Smooth muscle cell (in vitro differentiated cells): ENCODE data around the gene ERICH6B. TPM values are rescaled to one million over a fixed set of nuclear protein-coding genes. Genes with fewer than 3 reads are reported as not detected.
"Not testable (repeated sequence)": the region's sequence is repeated elsewhere in the genome, so short reads cannot be mapped to it uniquely, and the experiment has no call there.

Experiments
- DNase-seq: peaks from one replicate; lab custom pipeline; 2025; ENCODE audit not compliant: unreplicated experiment; lab: John Stamatoyannopoulos, UW
- H2AFZ ChIP-seq: fragments of 200-600 bp; sonication (generic); 2 replicates; pipeline ENCODE4 v1.6.0; 2016; ENCODE audit warnings: antibody characterized with exemption, low read depth, mild to moderate bottlenecking
- H3F3A ChIP-seq: fragments of 200-600 bp; sonication (generic); 2 replicates; pipeline ENCODE4 v1.6.0; 2017; ENCODE audit warnings: antibody characterized with exemption, low read depth
- H3K27ac ChIP-seq: fragments of 200-600 bp; sonication (generic); 2 replicates; pipeline ENCODE4 v1.5.1; 2016; ENCODE audit warnings: low read depth, mild to moderate bottlenecking
- H3K27me3 ChIP-seq: fragments of 200-600 bp; sonication (generic); 2 replicates; pipeline ENCODE4 v1.6.1; 2016; ENCODE audit warnings: low read depth, mild to moderate bottlenecking
- H3K36me3 ChIP-seq: fragments of 200-600 bp; sonication (generic); 2 replicates; pipeline ENCODE4 v1.5.1; 2016; ENCODE audit warnings: low read depth
- H3K4me1 ChIP-seq: fragments of 200-600 bp; sonication (generic); 2 replicates; pipeline ENCODE4 v1.5.1; 2016; ENCODE audit warnings: low read depth
- H3K4me2 ChIP-seq: fragments of 200-600 bp; sonication (generic); 2 replicates; pipeline ENCODE4 v1.6.0; 2016; ENCODE audit warnings: mild to moderate bottlenecking
- H3K4me3 ChIP-seq: fragments of 200-600 bp; sonication (generic); 2 replicates; pipeline ENCODE4 v1.5.1; 2016; ENCODE audit warnings: mild to moderate bottlenecking
- H3K79me2 ChIP-seq: fragments of 200-600 bp; sonication (generic); 2 replicates; pipeline ENCODE4 v1.6.0; 2016; ENCODE audit warnings: low read depth, mild to moderate bottlenecking
- H3K9ac ChIP-seq: fragments of 200-600 bp; sonication (generic); 2 replicates; pipeline ENCODE4 v1.6.0; 2016; ENCODE audit warnings: low read depth
- H3K9me3 ChIP-seq: fragments of 200-600 bp; sonication (generic); replicated peaks from 2 replicates; pipeline ENCODE4 v1.5.1; 2016; ENCODE audit warnings: low read depth
- H4K20me1 ChIP-seq: fragments of 200-600 bp; sonication (generic); 2 replicates; pipeline ENCODE4 v1.6.0; 2016; ENCODE audit warnings: low read depth
- CTCF ChIP-seq: fragments of 200-600 bp; sonication (generic); IDR thresholded peaks from 2 replicates; pipeline ENCODE4 v1.5.1; 2017; ENCODE audit warnings: borderline replicate concordance, mild to moderate bottlenecking, antibody characterized with exemption; ENCODE audit not compliant: insufficient read depth, poor library complexity, severe bottlenecking
- WGBS: methylation state at CpG from one replicate; pipeline ENCODE4 v1.1.7; 2016; ENCODE audit warnings: low lambda C conversion rate; 5-methylcytosine and 5-hydroxymethylcytosine counted together
- polyA plus RNA-seq: library from polyadenylated mRNA; unstranded; fragments of >200 nt; fragmentation: Nextera tagmentation; extraction: Ambion mirVana; gene quantifications from 2 replicates; pipeline ENCODE4 v1.2.1, GENCODE V29; 2016
- total RNA-seq: library from RNA; depleted of rRNA; stranded (reverse); fragments of >200 nt; gene quantifications from 2 replicates; pipeline ENCODE4 v1.2.3, GENCODE V29; 2014

ERICH6B gene
- total RNA-seq = not detected in 2 replicates
- 0.33 and 1.1 TPM in 2 replicates for polyA plus RNA-seq

GRCh38 chr13:45615501-45616101, at the start of gene ERICH6B:
ERICH6B (minus strand) TSS chr13:45615739; CDS start chr13:45597005, 18,734 bp downstream.
- no peak within 1 kb of the TSS for H3K9ac ChIP-seq
- peak within 1 kb of the TSS; percentile 83 for H3K4me2 ChIP-seq
- H3F3A ChIP-seq = no peaks in the 10 kb centered on the region
- TF ChIP-seq CTCF = no peak
- peaks cover 83% of the 10 kb centered on the region for H3K27me3 ChIP-seq
- H4K20me1 ChIP-seq = no peaks in the 10 kb centered on the region
- no peak within 1 kb of the TSS for H3K27ac ChIP-seq
- 11% methylated on average over 26 of the region's 27 CpGs for WGBS
- H3K79me2 ChIP-seq = no peaks in the 10 kb centered on the region
- no peaks in the 10 kb centered on the region for H3K36me3 ChIP-seq
- peak within 1 kb of the TSS; percentile 31 for H3K4me3 ChIP-seq
- DNase-seq = peak; percentile 4
- H3K9me3 ChIP-seq = no peaks in the 10 kb centered on the region
- peaks cover 6% of the 10 kb centered on the region for H3K4me1 ChIP-seq
- H2AFZ ChIP-seq = peak within 1 kb of the TSS; percentile 49

- not testable (repeated sequence) for H3K27ac ChIP-seq, H2AFZ ChIP-seq, H3K36me3 ChIP-seq, H3K4me1 ChIP-seq, H3F3A ChIP-seq, H3K79me2 ChIP-seq, H3K4me3 ChIP-seq, H3K9ac ChIP-seq, H3K9me3 ChIP-seq, DNase-seq, H3K27me3 ChIP-seq, H3K4me2 ChIP-seq, H4K20me1 ChIP-seq
- 100% methylated on average over 1 of the region's 1 CpG for WGBS
Measured at GRCh38 chr13:45662903-45663302, 47.4 kb upstream of the ERICH6B start.

- H3K4me1 ChIP-seq = no peaks in the 10 kb centered on the region
- no peak for TF ChIP-seq CTCF
- H2AFZ ChIP-seq = no peak overlapping the region
- H3K27ac ChIP-seq = no peak overlapping the region
- 94% methylated on average over 1 of the region's 1 CpG for WGBS
- no peaks in the 10 kb centered on the region for H3K36me3 ChIP-seq
- H3K27me3 ChIP-seq = no peaks in the 10 kb centered on the region
- no peak for DNase-seq
- no peak overlapping the region for H3K9ac ChIP-seq
- no peak overlapping the region for H3K4me2 ChIP-seq
- H3F3A ChIP-seq = no peaks in the 10 kb centered on the region
- no peak overlapping the region for H3K4me3 ChIP-seq
- H3K79me2 ChIP-seq = no peaks in the 10 kb centered on the region
- H3K9me3 ChIP-seq = no peaks in the 10 kb centered on the region
- H4K20me1 ChIP-seq = no peaks in the 10 kb centered on the region
Measured at GRCh38 chr13:45662162-45662561, 46.6 kb upstream of the ERICH6B start.

- 71% methylated on average over 1 of the region's 1 CpG for WGBS
- not testable (repeated sequence) for H3K9me3 ChIP-seq, H3K4me1 ChIP-seq
Measured at GRCh38 chr13:45660458-45660857, 44.9 kb upstream of the ERICH6B start.

More at GRCh38 chr13:45660458-45660857, 44.9 kb upstream of the ERICH6B start:
- H3K27ac ChIP-seq, H3K9ac ChIP-seq, H3F3A ChIP-seq, DNase-seq, H3K4me2 ChIP-seq, H4K20me1 ChIP-seq, H3K79me2 ChIP-seq, H2AFZ ChIP-seq, H3K36me3 ChIP-seq, H3K27me3 ChIP-seq, H3K4me3 ChIP-seq: not testable (repeated sequence)
